A549 (cell line): ENCODE results near the gene CPTP.

ENCODE experiments used
- BHLHE40 ChIP-seq: IDR thresholded peaks from 2 replicates; pipeline ENCODE4 v1.6.1; 2012; ENCODE audit warnings: low read depth, low read length, inconsistent platforms
- CBX2 ChIP-seq: fragments of 200-600 bp; sonication (generic); IDR thresholded peaks from 2 replicates; pipeline ENCODE4 v1.6.1; 2016; ENCODE audit warnings: low read depth, mild to moderate bottlenecking, borderline replicate concordance
- CEBPB ChIP-seq, 2 experiments: fragments of >200 bp in 1 of 2; sonication (Bioruptor Twin) in 1 of 2; formaldehyde crosslinking in 1 of 2; IDR thresholded peaks; 2 replicates each; pipeline ENCODE4 v1.6.1; 2012 to 2016
- EHMT2 ChIP-seq: fragments of 200-600 bp; sonication (generic); IDR thresholded peaks from 2 replicates; pipeline ENCODE4 v1.6.1; 2016; ENCODE audit warnings: antibody characterized with exemption, low read depth, mild to moderate bottlenecking, moderate library complexity
- MYC ChIP-seq: IDR thresholded peaks from 2 replicates; pipeline ENCODE4 v1.6.1; 2012; ENCODE audit warnings: mild to moderate bottlenecking, inconsistent platforms, low read length, improper control_type of control experiment, borderline replicate concordance
- POLR2A ChIP-seq: IDR thresholded peaks from 2 replicates; pipeline ENCODE4 v1.6.1; 2012; ENCODE audit warnings: mild to moderate bottlenecking, low read length
- RCOR1 ChIP-seq: fragments of 150-350 bp; IDR thresholded peaks from 2 replicates; pipeline ENCODE4 v1.6.1; 2014; ENCODE audit warnings: antibody characterized with exemption, low read length, low read depth
- ZFP36 ChIP-seq: fragments of 450-650 bp; IDR thresholded peaks from 2 replicates; pipeline ENCODE4 v1.6.1; 2014; ENCODE audit warnings: borderline replicate concordance; ENCODE audit not compliant: partially characterized antibody
- TF ChIP-seq, protein P1 (sequence below): fragments of >200 bp; sonication (Bioruptor Twin); formaldehyde crosslinking; IDR thresholded peaks from 3 replicates; pipeline ENCODE4 v1.5.1; 2016
- TF ChIP-seq, protein P2 (sequence below): IDR thresholded peaks from 2 replicates; pipeline ENCODE4 v1.6.1; 2012

DNA sequence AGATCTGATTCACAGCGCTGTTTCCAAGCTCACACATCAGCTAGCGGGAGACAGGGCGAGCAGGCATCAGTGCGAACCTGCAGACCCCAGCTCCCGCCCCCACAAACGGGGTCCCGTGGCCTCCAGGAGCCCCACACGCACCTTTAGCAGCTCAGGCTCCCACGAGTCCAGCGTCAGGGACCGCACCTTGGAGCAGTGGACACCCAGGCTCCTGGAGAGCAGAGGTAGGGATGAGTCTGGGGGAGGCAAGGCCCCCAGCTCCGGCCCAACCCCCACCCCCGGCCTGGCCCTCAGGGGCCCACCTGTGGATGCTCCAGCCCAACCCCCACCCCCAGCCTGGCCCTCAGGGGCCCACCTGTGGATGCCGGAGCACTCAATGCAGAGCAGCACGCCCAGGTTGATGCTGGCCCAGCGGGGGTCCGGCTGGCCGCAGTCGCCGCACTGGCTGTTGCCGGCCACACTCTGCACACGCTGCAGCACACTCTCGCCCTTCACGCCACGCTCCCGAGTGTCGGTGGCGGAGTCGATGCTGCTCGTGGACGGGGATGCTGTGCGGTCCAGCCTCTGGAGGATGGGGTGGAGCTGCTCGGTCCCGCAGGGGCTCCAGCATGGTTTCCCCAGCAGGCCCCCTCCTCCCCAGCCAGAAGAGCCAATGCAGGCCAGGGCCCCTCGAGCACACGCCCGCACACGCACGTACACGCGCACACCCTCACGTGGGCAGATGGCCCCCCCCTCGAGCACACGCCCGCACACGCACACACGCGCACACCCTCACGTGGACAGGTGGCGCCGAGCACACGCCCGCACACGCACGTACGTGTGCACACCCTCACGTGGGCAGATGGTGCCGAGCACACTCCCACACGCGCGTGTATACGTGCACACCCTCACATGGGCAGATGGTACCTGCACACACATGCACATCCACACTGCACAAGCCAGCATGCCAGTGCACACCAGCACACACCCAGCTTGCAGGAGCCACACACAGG lies 28.2 kb upstream of the CPTP start:
- no peak for TF ChIP-seq EHMT2
- TF ChIP-seq BHLHE40, result no peak
- TF ChIP-seq, protein P1, sequence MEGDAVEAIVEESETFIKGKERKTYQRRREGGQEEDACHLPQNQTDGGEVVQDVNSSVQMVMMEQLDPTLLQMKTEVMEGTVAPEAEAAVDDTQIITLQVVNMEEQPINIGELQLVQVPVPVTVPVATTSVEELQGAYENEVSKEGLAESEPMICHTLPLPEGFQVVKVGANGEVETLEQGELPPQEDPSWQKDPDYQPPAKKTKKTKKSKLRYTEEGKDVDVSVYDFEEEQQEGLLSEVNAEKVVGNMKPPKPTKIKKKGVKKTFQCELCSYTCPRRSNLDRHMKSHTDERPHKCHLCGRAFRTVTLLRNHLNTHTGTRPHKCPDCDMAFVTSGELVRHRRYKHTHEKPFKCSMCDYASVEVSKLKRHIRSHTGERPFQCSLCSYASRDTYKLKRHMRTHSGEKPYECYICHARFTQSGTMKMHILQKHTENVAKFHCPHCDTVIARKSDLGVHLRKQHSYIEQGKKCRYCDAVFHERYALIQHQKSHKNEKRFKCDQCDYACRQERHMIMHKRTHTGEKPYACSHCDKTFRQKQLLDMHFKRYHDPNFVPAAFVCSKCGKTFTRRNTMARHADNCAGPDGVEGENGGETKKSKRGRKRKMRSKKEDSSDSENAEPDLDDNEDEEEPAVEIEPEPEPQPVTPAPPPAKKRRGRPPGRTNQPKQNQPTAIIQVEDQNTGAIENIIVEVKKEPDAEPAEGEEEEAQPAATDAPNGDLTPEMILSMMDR, result no peak
- no peak for TF ChIP-seq MYC
- TF ChIP-seq RCOR1, result no peak
- TF ChIP-seq CEBPB (IDR thresholded peaks at IDR 0.05), result no peak
- TF ChIP-seq POLR2A, result no peak
- no peak for TF ChIP-seq CBX2
- TF ChIP-seq, protein P2, sequence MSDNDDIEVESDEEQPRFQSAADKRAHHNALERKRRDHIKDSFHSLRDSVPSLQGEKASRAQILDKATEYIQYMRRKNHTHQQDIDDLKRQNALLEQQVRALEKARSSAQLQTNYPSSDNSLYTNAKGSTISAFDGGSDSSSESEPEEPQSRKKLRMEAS, result no peak
- no peak for TF ChIP-seq ZFP36
